Neuronal stem cell (in vitro differentiated cells): ENCODE results near the gene HS3ST3B1.

Experiments used
- DNase-seq: peaks from one replicate; pipeline ENCODE4 v3.0.0-alpha.2; 2013; ENCODE audit warnings: low spot score
- H2AFZ ChIP-seq: one replicate; pipeline ENCODE4 v1.6.1; 2013; ENCODE audit warnings: mild to moderate bottlenecking, low read length, inconsistent platforms
- H2AK5ac ChIP-seq: 2 replicates; pipeline ENCODE4 v1.6.1; 2013; ENCODE audit warnings: low read depth, mild to moderate bottlenecking, inconsistent platforms, low read length, moderate library complexity, mixed read lengths
- H2BK120ac ChIP-seq: 2 replicates; pipeline ENCODE4 v1.6.1; 2013; ENCODE audit warnings: low read depth, mild to moderate bottlenecking, inconsistent platforms, low read length, moderate library complexity, mixed read lengths
- H2BK12ac ChIP-seq: one replicate; pipeline ENCODE4 v1.6.1; 2013; ENCODE audit warnings: low read length, inconsistent platforms
- H2BK15ac ChIP-seq: 2 replicates; pipeline ENCODE4 v1.6.1; 2013; ENCODE audit warnings: mild to moderate bottlenecking, low read length, inconsistent platforms, mixed read lengths
- H2BK5ac ChIP-seq: one replicate; pipeline ENCODE4 v1.6.1; 2013; ENCODE audit warnings: inconsistent platforms, mild to moderate bottlenecking, low read length, moderate library complexity
- H3K14ac ChIP-seq: one replicate; pipeline ENCODE4 v1.6.1; 2013; ENCODE audit warnings: low read length, inconsistent platforms
- H3K18ac ChIP-seq: 2 replicates; pipeline ENCODE4 v1.6.1; 2013; ENCODE audit warnings: low read length, inconsistent platforms
- H3K23ac ChIP-seq: 2 replicates; pipeline ENCODE4 v1.6.1; 2013; ENCODE audit warnings: low read depth, mild to moderate bottlenecking, mixed read lengths, low read length, inconsistent platforms; ENCODE audit not compliant: poor library complexity
- H3K27ac ChIP-seq: replicated peaks from 3 replicates; pipeline ENCODE4 v1.5.1; 2013; ENCODE audit warnings: low read length, inconsistent platforms
- H3K27me3 ChIP-seq, 3 experiments: 2 replicates each; pipeline ENCODE4 v1.6.1; 2013; ENCODE audit warnings: low read length in 3 of 3, mild to moderate bottlenecking in 2 of 3, inconsistent platforms in 1 of 3, low read depth in 1 of 3, mixed read lengths in 1 of 3, moderate library complexity in 1 of 3; ENCODE audit not compliant: control insufficient read depth in 3 of 3, insufficient read depth in 3 of 3
- H3K36me3 ChIP-seq, 2 donors: replicated peaks in 1 of 2; 2 replicates each; pipeline ENCODE4 v1.6.1; 2013; ENCODE audit warnings: low read length in 2 of 2; ENCODE audit not compliant: control insufficient read depth in 2 of 2, insufficient read depth in 2 of 2
- H3K4ac ChIP-seq: 2 replicates; pipeline ENCODE4 v1.6.1; 2013; ENCODE audit warnings: inconsistent platforms, mild to moderate bottlenecking, low read length, moderate library complexity
- H3K4me1 ChIP-seq, 2 donors: 1 replicate in 1 of 2; 2 replicates in 1 of 2; pipeline ENCODE4 v1.6.1; 2013; ENCODE audit warnings: low read length in 2 of 2, low read depth in 1 of 2; ENCODE audit not compliant: control insufficient read depth in 2 of 2, insufficient read depth in 1 of 2
- H3K4me2 ChIP-seq: one replicate; pipeline ENCODE4 v1.6.1; 2013; ENCODE audit warnings: mild to moderate bottlenecking, low read length, inconsistent platforms; ENCODE audit not compliant: insufficient read depth, poor library complexity, severe bottlenecking
- H3K4me3 ChIP-seq, 2 donors: 2 replicates each; pipeline ENCODE4 v1.5.1; 2013; ENCODE audit warnings: low read length in 2 of 2, mild to moderate bottlenecking in 2 of 2, inconsistent platforms in 1 of 2, moderate library complexity in 1 of 2
- H3K79me1 ChIP-seq: one replicate; pipeline ENCODE4 v1.6.1; 2013; ENCODE audit warnings: low read depth, mild to moderate bottlenecking, inconsistent platforms, low read length, moderate library complexity
- H3K9ac ChIP-seq: one replicate; pipeline ENCODE4 v1.6.1; 2013; ENCODE audit warnings: mild to moderate bottlenecking, low read depth, low read length, inconsistent platforms; ENCODE audit not compliant: poor library complexity
- H3K9me3 ChIP-seq, 2 donors: replicated peaks in 1 of 2; 2 replicates each; pipeline versions ENCODE3 to v1.6.1; 2013; ENCODE audit warnings: low read length in 2 of 2, mild to moderate bottlenecking in 2 of 2, inconsistent platforms in 1 of 2, low read depth in 1 of 2, mixed read lengths in 1 of 2, moderate library complexity in 1 of 2; ENCODE audit not compliant: control insufficient read depth in 2 of 2, insufficient read depth in 1 of 2
- H4K8ac ChIP-seq: one replicate; pipeline ENCODE4 v1.6.1; 2013; ENCODE audit warnings: low read depth, mild to moderate bottlenecking, inconsistent platforms, low read length, moderate library complexity
- H4K91ac ChIP-seq: one replicate; pipeline ENCODE4 v1.6.1; 2013; ENCODE audit warnings: low read length, low read depth, mild to moderate bottlenecking, inconsistent platforms; ENCODE audit not compliant: poor library complexity
- WGBS, 2 donors: extraction: QIAGEN DNeasy Blood & Tissue Kit; methylation state at CpG; one replicate each; pipeline ENCODE4 v1.1.7; 2013; ENCODE audit warnings: missing lambda C conversion rate in 2 of 2, mixed read lengths in 1 of 2; ENCODE audit not compliant: insufficient read length in 2 of 2, insufficient replicate concordance in 1 of 2; ENCODE audit errors: extremely low coverage in 2 of 2; 5-methylcytosine and 5-hydroxymethylcytosine counted together

The HS3ST3B1 gene

DNA sequence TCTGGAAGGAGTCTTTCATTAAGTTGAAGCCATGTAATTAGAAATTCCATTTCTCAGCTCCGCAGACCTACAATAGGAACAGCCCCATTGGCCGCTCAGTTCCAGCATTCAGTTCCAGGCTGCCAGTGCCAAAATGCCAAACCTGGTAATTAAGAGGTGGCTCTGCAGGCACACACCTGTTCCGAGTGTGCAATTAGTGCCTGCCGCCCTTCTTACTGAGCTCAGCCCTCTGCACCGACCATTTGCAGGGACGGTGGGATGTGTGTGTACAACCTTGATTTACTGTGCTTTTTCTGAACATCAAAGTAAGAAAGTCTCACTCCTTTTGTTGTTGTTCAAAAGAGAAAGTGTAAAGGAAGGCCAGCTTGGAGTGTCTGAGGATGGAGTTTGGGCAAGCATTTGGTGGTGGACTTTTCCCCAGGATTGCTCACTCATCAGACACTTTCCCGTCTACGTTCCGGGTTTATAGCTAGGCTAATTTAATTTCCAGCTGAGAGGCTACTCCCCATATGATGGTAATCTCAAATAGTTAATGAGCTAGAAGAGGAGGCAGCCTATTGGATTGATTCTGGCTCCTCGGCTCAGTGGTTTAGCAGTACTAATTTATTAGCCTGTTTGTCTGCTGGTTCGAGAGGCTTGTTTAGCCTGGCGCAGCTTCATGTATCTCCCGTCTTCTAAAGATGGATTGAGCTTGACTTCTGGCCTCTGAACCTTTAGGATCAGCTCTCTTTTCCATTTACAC is 20.0 kb downstream of the HS3ST3B1 start:
- H3K4me3 ChIP-seq: no peak overlapping the region

DNA sequence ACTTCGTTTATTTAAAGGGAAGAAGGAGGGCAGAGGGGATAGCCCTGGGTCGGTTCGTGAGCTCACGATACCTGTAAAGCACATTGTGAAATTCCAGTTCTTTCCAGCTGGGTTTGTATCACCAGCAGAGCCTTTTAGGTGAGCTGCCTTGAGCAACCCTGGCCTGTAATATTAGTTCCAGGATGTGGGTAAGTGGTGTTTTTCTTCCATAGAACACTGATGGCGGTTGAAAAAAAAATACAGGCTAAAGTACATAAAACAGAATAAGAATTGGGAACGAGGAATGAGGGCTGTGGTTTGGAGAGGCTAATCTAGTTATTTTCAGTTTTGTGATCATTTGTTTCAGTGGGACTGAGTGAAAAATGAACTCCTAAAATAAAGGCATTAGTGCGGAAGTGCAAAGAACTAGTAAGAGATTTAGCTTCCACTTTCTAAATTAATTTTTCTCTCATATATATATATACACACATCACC is 20.6 kb downstream of the HS3ST3B1 start:
- no peak overlapping the region for H3K23ac ChIP-seq
- peaks cover 0 to 77% of the 10 kb centered on the region in 2 donors for H3K36me3 ChIP-seq
- H2BK120ac ChIP-seq: no peak overlapping the region
- H2AK5ac ChIP-seq: no peak overlapping the region
- H3K4ac ChIP-seq: no peak overlapping the region
- H2AFZ ChIP-seq: no peak overlapping the region
- H2BK15ac ChIP-seq: no peak overlapping the region
- H3K9me3 ChIP-seq: peaks cover 0 to 19% of the 10 kb centered on the region in 2 donors
- no peak overlapping the region for H2BK12ac ChIP-seq
- no peak overlapping the region for H3K4me2 ChIP-seq
- H3K9ac ChIP-seq: no peak overlapping the region
- H3K27ac ChIP-seq: no peak overlapping the region
- H3K27me3 ChIP-seq: no peaks in the 10 kb centered on the region
- no peak overlapping the region for H4K91ac ChIP-seq
- no peak for DNase-seq
- H3K4me3 ChIP-seq: no peak overlapping the region
- no CpG with 5 or more reads among the region's 7 CpGs for WGBS, 2 donors
- H3K14ac ChIP-seq: no peak overlapping the region
- no peak overlapping the region for H4K8ac ChIP-seq
- no peak overlapping the region for H2BK5ac ChIP-seq
- peaks cover 28 to 49% of the 10 kb centered on the region in 2 donors for H3K4me1 ChIP-seq
- H3K79me1 ChIP-seq: no peaks in the 10 kb centered on the region
- H3K18ac ChIP-seq: no peak overlapping the region

More for the DNA sequence above, 20.0 kb downstream of the HS3ST3B1 start:
- Histone ChIP-seq H4K91ac (no peak overlapping the region), H3K36me3 (peaks cover 0 to 78% of the 10 kb centered on the region in 2 donors), H2BK120ac (no peak overlapping the region), H2BK5ac (no peak overlapping the region), H2BK15ac (no peak overlapping the region), H3K18ac (no peak overlapping the region), H3K23ac (no peak overlapping the region), H3K27me3 (no peaks in the 10 kb centered on the region), H3K4ac (no peak overlapping the region), H3K79me1 (no peaks in the 10 kb centered on the region), H2AFZ (no peak overlapping the region), H3K4me1 (peaks cover 34 to 51% of the 10 kb centered on the region in 2 donors), H3K9me3 (peaks cover 0 to 14% of the 10 kb centered on the region in 2 donors), H3K9ac (no peak overlapping the region), H4K8ac (no peak overlapping the region), H3K27ac (no peak overlapping the region), H3K14ac (no peak overlapping the region), H3K4me2 (no peak overlapping the region), H2BK12ac (no peak overlapping the region), H2AK5ac (no peak overlapping the region)
- DNase-seq: no peak
- WGBS, 2 donors: no CpG with 5 or more reads among the region's 13 CpGs

DNA sequence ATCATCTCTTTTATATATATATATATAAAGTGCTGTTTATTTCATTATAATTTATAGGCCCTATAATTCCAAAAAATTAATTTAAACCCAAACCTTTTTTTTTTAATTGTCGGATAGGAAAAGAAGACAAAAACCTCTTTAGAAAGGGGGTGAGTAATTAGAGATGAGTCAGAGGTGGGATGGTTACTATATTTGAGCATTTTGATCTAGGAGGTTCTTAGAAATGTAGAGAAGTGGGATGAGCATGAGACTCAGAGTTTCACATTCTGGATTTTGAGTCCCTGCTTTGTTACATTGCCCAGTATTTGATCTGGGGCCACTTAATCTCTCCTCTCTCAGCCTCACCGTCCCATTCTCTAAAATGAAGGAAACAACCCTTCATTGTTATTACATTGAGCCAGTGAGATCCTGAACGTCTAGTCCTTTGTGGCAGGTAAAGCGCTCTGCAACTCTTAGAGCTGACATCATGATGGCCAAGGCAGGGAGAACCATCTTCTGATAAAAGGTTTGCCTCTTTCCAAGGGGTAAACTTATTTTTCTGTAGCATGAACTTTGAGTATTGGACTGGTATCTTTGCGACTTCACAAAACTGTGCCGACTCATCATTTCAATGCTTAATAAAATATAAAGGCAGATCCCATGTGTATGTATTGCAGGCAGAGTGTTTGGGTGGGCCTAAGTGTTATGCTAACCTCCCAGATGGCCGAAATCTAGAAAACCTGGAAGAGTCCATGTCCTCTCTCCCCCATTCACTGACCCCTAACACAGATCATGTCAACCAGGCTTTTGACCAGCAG is 21.3 kb downstream of the HS3ST3B1 start:
- no CpG with 5 or more reads among the region's 7 CpGs for WGBS, 2 donors

DNA sequence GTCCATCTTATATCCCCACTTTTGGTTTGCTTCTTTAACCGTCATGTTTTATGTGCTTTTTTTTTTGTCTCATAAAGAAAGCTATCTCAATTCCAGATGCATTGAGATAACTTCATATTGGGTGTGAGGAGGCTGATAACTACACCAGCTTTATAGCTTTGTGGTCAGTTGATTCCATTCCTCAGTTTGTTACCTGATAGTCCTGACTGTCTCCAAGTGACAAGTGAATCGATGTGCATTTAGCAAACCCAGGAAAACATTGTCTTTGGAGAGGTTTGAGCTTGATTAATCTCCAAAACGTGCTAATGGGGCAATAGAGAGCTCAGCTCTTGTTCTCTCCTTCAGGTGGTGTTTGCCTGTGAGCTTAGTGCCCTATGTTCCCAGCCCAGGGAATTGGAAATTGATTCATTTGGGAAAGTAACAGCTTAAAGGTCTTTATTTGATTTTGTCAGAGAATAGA is 22.7 kb downstream of the HS3ST3B1 start:
- no peak overlapping the region for H2AFZ ChIP-seq
- no peak overlapping the region for H3K27ac ChIP-seq
- WGBS, 2 donors: no CpG with 5 or more reads among the region's 3 CpGs

More for the DNA sequence above, 21.3 kb downstream of the HS3ST3B1 start:
- Histone ChIP-seq H3K4ac (no peak overlapping the region), H2BK12ac (no peak overlapping the region), H2BK120ac (no peak overlapping the region), H2AFZ (no peak overlapping the region), H2BK15ac (no peak overlapping the region), H3K27me3 (no peaks in the 10 kb centered on the region), H3K79me1 (no peaks in the 10 kb centered on the region), H4K8ac (no peak overlapping the region), H3K23ac (no peak overlapping the region), H2BK5ac (no peak overlapping the region), H3K9ac (no peak overlapping the region), H3K14ac (no peak overlapping the region), H2AK5ac (no peak overlapping the region), H3K4me2 (no peak overlapping the region), H3K4me1 (peaks cover 22 to 43% of the 10 kb centered on the region in 2 donors), H3K36me3 (peaks cover 0 to 78% of the 10 kb centered on the region in 2 donors), H3K4me3 (no peak overlapping the region), H3K9me3 (peaks cover 0 to 19% of the 10 kb centered on the region in 2 donors), H4K91ac (no peak overlapping the region), H3K27ac (no peak overlapping the region), H3K18ac (peak overlapping the region; percentile 68)
- no peak for DNase-seq

More for the DNA sequence above, 22.7 kb downstream of the HS3ST3B1 start:
- Histone ChIP-seq H4K8ac (no peak overlapping the region), H3K23ac (no peak overlapping the region), H3K79me1 (no peaks in the 10 kb centered on the region), H3K36me3 (peaks cover 0 to 79% of the 10 kb centered on the region in 2 donors), H3K4me3 (no peak overlapping the region), H2BK120ac (no peak overlapping the region), H3K4ac (no peak overlapping the region), H3K9ac (no peak overlapping the region), H3K9me3 (peaks cover 0 to 19% of the 10 kb centered on the region in 2 donors), H4K91ac (no peak overlapping the region), H2BK15ac (no peak overlapping the region), H3K18ac (no peak overlapping the region), H2AK5ac (no peak overlapping the region), H3K4me1 (peaks cover 16 to 43% of the 10 kb centered on the region in 2 donors), H3K27me3 (no peaks in the 10 kb centered on the region), H3K14ac (no peak overlapping the region), H2BK5ac (no peak overlapping the region), H3K4me2 (no peak overlapping the region), H2BK12ac (no peak overlapping the region)
- DNase-seq: no peak
